Raji (cell line): ENCODE measurements around the gene PDK1.

Source experiments
- POLR2A ChIP-seq: IDR thresholded peaks from 2 replicates; pipeline ENCODE4 v1.6.1; 2011; ENCODE audit warnings: low read depth, low read length, control low read depth; ENCODE audit not compliant: insufficient read depth

PDK1 gene

DNA sequence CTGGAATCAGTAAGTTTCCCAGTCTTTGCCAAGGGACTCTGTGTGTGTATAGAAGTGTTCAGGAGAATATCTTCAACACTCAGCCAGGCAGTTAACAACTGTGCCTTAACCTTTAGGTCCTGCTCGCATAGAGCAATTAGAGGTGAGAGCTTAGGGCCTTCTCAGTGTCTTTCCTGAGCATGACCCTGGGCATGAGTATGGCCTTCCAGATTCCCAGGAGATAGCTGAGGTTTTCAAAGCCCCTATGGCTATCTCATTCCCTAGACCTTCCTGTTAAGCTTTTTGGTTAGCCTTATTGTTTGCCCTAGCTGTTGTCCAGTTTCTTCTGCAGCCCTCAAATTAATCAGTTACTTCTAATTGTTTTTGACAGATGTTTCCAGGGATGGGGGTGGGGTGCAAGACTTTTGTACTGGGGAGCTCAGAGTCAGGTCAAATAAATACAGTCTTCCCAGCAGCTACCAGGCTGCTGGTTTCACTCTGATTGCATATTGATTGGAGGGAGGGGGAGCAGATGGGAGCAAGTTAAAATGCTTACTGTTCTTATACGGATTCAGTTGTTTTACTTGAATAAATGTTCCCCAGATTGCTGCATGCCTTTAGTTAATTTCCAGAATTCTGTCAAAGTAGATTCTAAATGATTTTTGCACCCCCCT is 23.1 kb downstream of the PDK1 start:
- TF ChIP-seq POLR2A: no peak

DNA sequence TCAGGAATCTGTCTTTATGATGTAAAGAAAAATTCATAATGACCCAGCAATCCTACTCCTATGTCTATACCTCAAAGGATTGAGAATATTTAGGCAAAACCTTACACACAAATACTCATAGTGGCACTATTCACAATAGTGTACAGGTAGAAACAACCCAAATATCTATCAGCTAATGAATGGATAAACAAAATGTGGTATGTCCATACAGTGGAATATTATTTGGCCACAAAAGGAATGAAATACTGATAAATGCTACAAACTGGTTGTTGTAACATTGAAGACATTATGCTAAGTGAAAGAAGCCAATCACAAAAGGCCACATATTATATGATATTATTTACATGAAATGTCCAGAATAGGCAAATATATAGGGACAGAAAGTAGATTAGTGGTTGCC is 24.7 kb downstream of the PDK1 start:
- TF ChIP-seq POLR2A: no peak

DNA sequence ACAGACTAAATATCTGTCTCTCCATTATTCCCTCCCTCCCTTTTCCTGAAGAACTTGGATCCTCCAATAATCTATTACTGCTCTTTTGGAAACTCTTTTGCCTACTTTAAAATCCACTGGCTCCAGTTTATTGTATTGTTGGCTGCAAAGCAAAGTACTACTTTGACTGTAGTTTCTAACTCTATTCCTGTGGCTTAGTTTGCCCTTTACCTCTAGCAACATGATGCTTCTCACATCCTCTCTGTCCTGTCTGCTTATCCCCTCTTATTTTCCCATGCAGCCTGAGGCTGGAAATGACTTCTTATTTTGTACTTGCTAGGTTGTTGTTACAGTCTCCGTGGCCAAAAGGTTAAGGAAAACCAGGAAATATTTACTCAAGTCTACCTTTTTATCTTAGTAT is 26.8 kb downstream of the PDK1 start:
- no peak for TF ChIP-seq POLR2A

DNA sequence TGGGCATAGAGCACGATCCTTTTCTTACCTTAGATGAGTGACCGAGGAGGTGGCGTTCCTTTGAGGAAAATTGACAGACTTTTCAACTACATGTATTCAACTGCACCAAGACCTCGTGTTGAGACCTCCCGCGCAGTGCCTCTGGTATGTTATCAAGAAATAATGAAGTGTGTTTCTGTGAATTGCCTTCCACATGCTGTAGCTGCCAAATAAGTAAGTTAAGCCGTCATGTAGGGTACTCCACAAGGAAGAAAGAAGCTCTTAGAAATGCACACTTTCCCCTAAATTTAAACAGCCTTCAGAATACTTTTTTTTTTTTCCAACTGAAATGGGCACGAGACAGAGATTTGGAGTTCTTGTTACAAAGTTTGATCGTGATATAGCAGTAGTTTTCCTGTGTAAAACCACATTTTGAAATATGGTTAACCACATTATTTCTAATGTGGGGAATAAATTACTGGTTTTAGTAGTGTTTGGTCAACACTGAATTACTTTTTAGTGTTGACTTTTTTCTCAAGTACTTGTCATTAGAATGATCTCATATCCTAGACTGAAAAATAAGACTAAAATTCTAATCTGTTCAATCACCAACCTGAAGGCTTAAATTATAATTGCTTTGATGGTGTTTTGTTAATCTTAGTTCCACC is 30.5 kb downstream of the PDK1 start:
- TF ChIP-seq POLR2A: no peak

DNA sequence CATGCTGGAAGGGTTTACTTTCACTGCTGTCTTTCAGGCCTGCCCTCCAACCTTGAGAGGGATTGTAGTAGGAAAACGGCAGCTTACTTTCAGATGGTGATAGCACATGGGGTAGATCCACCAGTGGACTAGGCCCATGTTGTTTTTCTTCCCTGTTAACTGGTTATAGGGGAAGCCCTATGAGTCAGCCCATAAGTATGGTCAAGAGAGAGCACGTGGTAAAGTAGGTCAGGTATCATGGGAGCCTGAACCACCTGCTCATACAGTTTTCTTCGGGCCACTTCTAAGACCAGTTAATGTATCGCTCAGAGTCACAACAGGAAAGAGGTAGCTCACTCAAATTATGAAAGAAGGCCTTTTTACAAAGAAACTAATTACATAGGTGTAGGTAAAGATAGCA is 33.0 kb downstream of the PDK1 start:
- TF ChIP-seq POLR2A: no peak

DNA sequence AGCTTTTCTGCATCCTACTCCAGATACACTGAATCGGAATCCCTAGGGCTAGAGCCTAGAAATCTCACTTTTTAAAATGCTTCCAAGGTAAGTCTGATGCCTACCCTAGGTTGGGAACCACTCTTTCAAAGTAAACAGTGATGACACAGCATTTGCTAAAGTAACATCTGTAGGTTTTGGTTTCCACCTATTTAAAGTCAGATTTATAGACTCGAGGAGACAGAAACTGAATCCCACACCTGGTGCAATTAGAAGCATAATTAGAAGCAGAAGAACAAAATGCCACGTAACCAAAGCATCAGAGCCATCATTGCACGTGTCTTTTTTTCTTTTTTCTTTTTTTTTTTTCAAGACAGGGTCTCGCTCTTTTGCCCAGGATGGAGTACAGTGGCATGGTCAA is 40.9 kb downstream of the PDK1 start:
- TF ChIP-seq POLR2A: no peak

DNA sequence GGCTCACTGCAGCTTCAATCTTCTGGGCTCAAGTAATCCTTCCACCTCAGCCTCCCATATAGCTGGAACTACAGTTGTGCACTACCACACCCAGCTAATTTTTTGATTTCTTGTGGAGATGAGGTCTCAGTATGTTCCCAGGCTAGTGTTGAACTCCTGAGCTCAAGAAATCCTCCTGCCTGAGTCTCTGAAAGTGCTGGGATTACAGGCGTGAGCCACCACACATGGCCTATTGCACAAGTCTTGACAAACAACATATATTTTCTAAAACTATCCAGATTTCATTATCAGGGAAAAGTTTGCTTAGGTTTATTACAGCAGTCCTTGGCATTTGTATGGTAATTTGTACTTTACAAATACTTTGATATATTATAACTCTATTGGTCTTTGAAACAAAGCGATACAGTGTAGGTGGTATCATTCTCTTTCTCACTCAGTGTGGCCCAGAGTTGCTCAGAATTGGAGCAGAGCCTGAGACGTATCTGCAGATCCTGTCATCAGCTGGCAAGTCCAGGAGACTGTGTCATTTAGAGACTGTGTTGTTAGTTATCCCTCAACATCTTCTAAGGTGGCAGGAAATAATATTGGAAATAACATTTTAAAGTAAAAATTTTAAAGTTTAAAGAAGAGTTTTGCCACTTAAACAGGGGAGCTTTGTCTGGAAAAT is 41.4 kb downstream of the PDK1 start:
- no peak for TF ChIP-seq POLR2A

DNA sequence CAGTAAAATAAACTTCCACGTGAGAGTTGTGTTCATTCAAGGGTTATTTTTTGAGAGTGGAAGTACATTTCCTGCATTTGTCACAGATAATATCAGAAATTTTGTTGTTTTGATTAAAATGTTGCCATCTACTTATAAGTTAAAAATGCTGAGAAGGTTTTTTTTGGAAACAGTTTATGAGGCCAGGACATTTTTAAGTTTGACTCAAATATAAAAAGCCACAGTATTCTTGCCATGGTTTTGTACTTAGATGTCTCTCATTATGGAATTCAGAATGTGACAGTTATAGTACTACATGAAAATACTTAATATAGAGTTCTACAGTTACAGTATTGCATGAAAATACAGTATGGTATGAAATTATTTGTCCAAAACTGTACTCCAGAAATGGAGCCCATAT is 44.1 kb downstream of the PDK1 start:
- no peak for TF ChIP-seq POLR2A

DNA sequence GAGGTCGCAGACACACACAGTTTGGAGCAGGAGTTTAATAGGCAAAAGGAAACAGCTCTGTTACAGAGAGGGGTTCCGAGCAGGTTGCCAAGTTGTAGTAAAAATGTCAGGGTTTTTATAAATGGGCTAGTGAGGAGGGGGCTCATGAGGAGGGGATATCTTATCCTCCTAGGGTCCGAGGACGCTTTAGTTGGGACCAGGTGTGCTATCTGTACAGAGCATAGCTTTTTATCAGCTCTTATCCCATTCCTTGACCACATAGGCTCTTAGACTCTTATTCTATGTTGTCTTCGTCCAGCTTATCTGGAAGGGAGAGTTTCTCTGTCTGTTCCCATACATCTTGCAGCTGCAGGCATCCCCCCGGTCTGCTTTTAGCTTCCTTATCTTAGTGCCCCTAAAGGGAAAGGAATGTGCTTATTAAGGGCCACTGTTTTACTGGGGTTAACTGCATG is 44.7 kb downstream of the PDK1 start:
- no peak for TF ChIP-seq POLR2A

DNA sequence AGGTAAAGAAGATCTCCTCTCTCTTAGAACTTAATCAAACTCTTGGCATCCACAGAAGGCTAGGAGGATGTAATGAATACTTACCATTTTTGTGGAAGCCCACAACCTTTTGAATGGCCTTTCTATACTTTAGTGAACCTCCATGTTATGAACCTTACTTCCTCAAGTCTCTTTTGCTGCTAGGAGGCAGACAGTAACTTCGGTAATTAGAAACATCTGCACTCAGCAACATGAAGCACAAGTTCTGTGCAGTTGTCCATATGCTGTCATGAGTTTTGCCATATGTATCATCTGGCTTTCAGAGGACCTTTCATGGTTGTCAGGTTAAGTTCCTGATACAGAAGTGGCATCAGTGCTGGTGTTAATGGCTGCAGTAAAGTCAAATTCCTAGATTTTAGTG is 50.4 kb downstream of the PDK1 start:
- TF ChIP-seq POLR2A: no peak

DNA sequence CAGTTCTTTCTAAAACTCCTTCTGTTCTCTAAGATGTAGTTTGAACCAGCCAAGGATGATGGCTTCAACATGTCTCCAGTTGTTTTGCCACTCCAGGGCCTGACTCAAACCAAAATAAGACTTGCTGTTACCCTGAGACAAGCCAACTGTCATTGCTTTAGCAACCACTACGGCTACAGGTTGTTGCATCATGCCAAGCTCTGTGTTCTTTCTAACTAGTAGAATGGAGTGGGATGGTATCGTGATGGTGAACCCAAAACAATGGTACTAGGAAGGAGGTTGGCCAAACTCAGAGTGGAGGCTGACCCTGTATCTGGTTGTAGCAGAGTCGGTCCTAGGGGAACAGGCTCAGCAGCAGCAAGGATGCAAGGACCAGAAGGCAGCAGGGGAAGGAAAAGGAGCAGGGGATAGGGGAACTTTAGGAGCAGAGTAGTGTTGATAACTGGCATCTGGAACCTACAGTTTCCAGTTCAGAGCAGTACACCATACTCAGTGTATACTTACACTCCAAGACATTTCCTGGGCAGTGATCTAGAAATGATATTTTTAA is 51.6 kb downstream of the PDK1 start:
- no peak for TF ChIP-seq POLR2A

DNA sequence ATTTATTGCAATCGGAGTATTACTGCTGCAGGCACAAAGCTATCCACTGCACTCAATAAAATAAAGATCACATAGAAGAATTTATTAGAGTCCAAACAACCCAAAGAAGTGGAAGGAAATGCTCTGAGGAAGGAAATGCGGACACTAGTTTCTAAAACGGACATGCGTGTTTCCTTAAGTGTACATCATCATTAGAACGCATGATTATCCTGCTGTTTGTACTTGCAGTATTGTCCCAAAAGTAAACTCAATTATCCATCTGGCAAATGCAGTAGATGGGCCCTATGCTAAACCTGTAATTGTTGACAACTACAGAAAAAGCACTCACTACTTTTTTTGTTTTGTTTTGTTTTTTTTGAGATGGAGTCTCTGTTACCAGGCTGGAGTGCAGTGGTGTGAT is 53.6 kb downstream of the PDK1 start:
- no peak for TF ChIP-seq POLR2A

DNA sequence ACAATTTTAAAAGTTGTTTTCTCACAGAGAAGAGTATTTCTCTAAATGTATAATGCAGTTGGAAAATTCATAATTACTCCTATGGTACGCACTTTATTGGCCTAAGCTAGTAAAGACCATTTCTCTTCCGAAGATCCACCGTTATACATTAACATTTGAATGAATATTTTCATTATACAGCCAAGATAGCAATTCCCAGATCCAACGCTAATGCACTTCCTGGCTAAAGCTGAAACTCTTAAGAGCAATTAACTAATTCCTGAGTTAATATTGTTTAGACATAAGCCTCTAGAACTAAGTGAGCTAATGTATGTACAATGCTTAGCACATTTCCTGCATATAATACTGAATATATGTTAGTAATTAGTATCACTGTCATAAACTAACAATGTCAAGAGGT is 56.2 kb downstream of the PDK1 start:
- TF ChIP-seq POLR2A: no peak

DNA sequence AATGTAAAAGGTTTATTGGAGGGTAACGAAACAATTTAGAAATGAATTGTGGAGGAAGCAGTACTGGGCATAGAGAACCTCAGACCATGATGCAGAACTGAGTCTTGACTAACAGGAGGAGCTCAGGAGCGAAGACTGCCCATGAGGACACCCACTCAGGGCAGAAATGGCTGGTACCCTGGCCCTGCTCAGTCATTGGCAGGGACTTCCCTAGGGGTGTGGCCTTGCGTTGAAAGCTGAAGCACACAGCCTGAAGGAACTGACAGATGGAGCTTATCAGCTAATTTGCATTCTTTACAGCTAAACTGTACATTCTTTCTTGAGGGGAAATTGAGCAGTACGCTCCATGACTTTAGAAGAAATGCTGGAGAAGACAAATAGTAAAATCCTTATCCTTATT is 57.1 kb downstream of the PDK1 start:
- no peak for TF ChIP-seq POLR2A

DNA sequence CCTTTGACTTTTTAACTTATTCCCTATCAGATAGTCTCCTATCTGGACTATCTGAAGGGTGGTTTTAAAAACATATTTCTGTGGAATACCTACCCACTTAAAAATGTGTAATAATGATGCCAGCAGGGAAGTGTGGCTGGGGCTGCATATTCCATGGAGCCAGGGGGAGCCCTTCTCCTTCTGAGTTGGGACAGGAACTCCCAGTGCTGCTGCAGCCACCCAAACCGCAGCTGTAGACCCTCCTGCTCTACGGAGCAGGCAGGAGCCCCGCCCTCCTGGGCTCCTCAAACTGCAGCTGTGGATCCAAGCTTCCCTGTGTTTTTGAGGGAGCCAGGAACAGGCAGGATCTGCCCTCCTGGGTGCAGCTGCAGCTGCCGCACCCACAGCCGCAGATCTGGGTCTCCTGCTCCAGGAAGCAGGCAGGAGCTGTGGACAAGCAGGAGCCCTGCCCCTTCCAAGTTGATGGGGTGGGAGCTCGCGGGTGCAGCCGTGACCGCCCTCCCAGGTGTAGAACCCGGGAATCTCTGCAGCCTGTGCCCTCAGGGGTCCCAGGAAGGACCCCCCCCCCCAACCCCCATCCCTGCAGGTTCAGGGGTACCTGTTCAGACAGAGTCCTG is 57.8 kb downstream of the PDK1 start:
- no peak for TF ChIP-seq POLR2A

DNA sequence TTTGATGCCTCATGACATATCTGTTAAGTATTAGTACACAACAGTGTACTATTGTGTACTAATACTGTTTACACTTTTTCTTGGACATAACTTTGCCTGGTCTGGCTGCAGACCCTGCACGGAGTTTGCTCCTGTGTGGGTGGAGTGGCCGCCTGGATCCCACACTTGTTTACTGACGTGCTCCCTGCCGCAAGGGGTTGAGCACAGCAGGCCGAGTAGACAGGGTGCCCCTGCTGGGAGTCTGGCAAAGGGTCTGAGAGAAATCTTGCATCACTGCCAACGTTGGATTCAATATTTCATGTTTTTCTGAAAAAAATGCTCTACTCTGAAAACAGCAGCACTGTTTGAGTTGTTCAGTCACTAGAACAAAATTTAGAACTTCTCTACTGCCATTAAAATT is 59.0 kb downstream of the PDK1 start:
- TF ChIP-seq POLR2A: no peak
